Glutamatergic neuron (in vitro differentiated cells): ENCODE results near the gene CAPN2. TPM values are rescaled to one million over a fixed set of nuclear protein-coding genes. Genes with fewer than 3 reads are reported as not detected.

Experiments used
- DNase-seq: peaks from one replicate; pipeline ENCODE4 v3.0.0; 2022
- H3K27ac Mint-ChIP-seq: one replicate; pipeline ENCODE4 v1.8.0; 2020; ENCODE audit warnings: mild to moderate bottlenecking, mixed read lengths, inconsistent platforms; ENCODE audit not compliant: unreplicated experiment
- H3K27me3 Mint-ChIP-seq: one replicate; pipeline ENCODE4 v1.8.0; 2020; ENCODE audit warnings: mild to moderate bottlenecking, moderate library complexity, mixed read lengths, inconsistent platforms; ENCODE audit not compliant: unreplicated experiment
- H3K36me3 Mint-ChIP-seq: one replicate; pipeline ENCODE4 v1.8.0; 2020; ENCODE audit warnings: mild to moderate bottlenecking, mixed read lengths, inconsistent platforms; ENCODE audit not compliant: unreplicated experiment
- H3K4me1 Mint-ChIP-seq: one replicate; pipeline ENCODE4 v1.8.0; 2020; ENCODE audit warnings: mild to moderate bottlenecking, low read depth, mixed read lengths, inconsistent platforms; ENCODE audit not compliant: unreplicated experiment
- H3K4me3 Mint-ChIP-seq: one replicate; pipeline ENCODE4 v1.8.0; 2020; ENCODE audit warnings: mild to moderate bottlenecking, mixed read lengths, inconsistent platforms; ENCODE audit not compliant: unreplicated experiment
- H3K9me3 Mint-ChIP-seq: one replicate; pipeline ENCODE4 v1.8.0; 2020; ENCODE audit warnings: mild to moderate bottlenecking, moderate library complexity, mixed read lengths, inconsistent platforms; ENCODE audit not compliant: unreplicated experiment
- total RNA-seq: library from RNA; stranded (reverse); fragmentation: NEBNext Ultra II Directional; extraction: Animal tissue kit (Norgen Biotek cat#: 25700); gene quantifications from one replicate; pipeline ENCODE4 v1.2.1, GENCODE V29; 2021; ENCODE audit not compliant: unreplicated experiment
- TF ChIP-seq, protein P1 (sequence below): fragments of 200-600 bp; sonication (generic); IDR thresholded peaks from one replicate; pipeline ENCODE4 v1.5.0; 2021; ENCODE audit not compliant: partially characterized antibody, unreplicated experiment

Gene CAPN2
- total RNA-seq, 1 donor from 2014 or later, result 25.6 TPM

DNA sequence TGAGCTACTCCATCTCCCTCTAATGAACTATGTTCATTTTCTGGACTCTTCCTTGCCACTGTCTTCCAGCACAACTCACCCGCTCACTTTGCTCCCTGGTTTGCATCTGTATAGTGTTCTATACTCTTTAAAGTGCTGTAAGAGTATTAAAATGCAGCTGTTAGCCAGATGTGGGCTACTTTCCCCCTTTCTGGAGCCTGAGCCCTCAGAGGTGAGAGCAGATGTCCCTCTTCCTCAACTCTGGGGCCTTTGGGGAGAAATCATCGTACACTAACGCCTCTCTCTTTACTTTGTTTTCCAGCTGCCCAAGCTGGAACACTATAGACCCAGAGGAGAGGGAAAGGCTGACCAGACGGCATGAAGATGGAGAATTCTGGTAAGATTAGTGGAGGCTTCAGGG lies 39.4 kb downstream of the CAPN2 start:
- no peak overlapping the region for H3K4me3 Mint-ChIP-seq

DNA sequence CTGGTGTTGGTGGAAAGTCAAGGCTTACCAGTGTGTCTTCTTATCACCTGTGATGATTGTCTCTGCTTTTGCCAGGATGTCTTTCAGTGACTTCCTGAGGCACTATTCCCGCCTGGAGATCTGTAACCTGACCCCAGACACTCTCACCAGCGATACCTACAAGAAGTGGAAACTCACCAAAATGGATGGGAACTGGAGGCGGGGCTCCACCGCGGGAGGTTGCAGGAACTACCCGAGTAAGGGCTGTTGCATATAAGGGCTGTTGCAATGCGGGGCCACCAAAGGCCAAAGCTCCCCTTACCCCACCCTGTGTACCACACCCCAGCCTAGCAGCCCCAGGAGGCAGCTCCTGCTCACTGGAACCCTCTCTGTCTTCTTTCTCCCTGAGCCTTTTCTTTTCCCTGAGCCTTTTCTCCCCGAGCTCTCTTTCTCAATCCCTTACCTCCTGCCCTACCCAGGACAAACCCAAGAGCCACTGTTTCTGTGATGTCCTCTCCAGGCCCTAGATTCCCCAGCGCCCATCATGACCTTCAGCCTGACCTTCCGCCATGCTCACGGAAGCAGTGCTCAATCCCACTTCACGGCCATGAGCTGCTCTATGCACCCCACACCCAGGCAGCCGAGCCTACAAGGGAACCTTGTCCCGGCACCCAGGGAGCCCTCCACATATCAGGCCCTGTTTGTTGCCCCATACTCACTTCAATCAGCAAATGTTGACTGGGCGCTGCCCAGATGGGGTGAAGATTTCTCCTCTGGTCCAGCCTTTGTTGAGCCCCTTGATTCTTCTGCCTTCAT lies 40.6 kb downstream of the CAPN2 start:
- Mint-ChIP-seq H3K4me1 (no peaks in the 10 kb centered on the region), H3K27me3 (peaks cover 1% of the 10 kb centered on the region), H3K9me3 (no peaks in the 10 kb centered on the region), H3K4me3 (no peak overlapping the region), H3K36me3 (peaks cover 3% of the 10 kb centered on the region), H3K27ac (no peak overlapping the region)
- TF ChIP-seq, protein P1, sequence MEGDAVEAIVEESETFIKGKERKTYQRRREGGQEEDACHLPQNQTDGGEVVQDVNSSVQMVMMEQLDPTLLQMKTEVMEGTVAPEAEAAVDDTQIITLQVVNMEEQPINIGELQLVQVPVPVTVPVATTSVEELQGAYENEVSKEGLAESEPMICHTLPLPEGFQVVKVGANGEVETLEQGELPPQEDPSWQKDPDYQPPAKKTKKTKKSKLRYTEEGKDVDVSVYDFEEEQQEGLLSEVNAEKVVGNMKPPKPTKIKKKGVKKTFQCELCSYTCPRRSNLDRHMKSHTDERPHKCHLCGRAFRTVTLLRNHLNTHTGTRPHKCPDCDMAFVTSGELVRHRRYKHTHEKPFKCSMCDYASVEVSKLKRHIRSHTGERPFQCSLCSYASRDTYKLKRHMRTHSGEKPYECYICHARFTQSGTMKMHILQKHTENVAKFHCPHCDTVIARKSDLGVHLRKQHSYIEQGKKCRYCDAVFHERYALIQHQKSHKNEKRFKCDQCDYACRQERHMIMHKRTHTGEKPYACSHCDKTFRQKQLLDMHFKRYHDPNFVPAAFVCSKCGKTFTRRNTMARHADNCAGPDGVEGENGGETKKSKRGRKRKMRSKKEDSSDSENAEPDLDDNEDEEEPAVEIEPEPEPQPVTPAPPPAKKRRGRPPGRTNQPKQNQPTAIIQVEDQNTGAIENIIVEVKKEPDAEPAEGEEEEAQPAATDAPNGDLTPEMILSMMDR, result no peak
- no peak for DNase-seq

More for the DNA sequence above, 39.4 kb downstream of the CAPN2 start:
- peaks cover 10% of the 10 kb centered on the region for H3K36me3 Mint-ChIP-seq
- H3K9me3 Mint-ChIP-seq, result no peaks in the 10 kb centered on the region
- TF ChIP-seq, protein P1, result no peak
- H3K27ac Mint-ChIP-seq, result no peak overlapping the region
- peaks cover 5% of the 10 kb centered on the region for H3K4me1 Mint-ChIP-seq
- DNase-seq, result no peak
- H3K27me3 Mint-ChIP-seq, result peaks cover 3% of the 10 kb centered on the region

DNA sequence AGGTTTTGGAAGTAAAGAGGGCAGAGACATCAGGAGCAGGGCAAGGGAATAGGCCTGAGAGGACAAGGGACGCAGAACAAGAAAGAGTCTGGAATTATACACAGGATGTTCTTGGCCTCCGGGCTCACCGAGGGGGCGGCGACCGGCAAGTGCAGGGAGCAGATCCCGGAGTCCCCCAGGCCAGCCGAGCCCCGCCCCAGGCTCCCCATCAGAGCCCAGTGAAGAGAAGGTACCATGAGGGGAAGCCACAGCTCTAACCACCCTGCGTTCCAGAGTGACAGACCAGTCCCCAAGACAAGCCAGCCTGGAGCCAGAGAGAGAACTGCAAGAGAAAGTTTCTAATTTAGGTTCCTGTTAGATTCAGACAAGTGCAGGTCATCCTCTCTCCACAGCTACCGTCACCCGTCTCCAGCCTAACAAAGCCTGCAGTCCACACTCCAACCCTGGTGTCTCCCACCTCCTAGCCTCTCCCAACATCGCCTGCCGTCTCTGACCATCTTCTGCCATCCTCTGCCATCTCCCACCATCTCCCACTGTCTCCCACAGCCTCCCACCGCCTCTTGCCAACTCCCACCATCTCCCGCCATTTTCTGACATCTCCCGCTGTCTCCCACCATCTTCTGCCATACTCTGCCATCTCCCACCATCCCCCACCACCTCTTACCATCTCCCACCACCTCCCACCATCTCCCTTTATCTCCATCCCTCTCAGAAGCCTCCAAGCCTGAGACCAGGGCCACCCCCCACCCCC lies 42.5 kb downstream of the CAPN2 start:
- TF ChIP-seq, protein P1, result no peak
- no peak for DNase-seq
- no peaks in the 10 kb centered on the region for H3K4me1 Mint-ChIP-seq
- no peak overlapping the region for H3K4me3 Mint-ChIP-seq
- H3K36me3 Mint-ChIP-seq, result peaks cover 3% of the 10 kb centered on the region
- no peak overlapping the region for H3K27ac Mint-ChIP-seq
- H3K9me3 Mint-ChIP-seq, result no peaks in the 10 kb centered on the region
- no peaks in the 10 kb centered on the region for H3K27me3 Mint-ChIP-seq

DNA sequence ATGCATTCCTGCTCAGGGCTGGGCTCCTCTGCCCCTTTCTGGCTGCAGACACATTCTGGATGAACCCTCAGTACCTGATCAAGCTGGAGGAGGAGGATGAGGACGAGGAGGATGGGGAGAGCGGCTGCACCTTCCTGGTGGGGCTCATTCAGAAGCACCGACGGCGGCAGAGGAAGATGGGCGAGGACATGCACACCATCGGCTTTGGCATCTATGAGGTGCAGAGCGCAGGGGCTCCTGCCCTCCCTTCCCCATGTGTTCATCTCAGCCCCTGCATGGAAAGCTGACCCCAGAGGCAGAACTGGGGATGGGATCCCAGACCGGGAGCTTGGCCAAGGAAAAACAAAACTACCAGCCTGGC lies 43.1 kb downstream of the CAPN2 start:
- Mint-ChIP-seq H3K4me3 (no peak overlapping the region), H3K4me1 (no peaks in the 10 kb centered on the region), H3K27me3 (no peaks in the 10 kb centered on the region), H3K27ac (no peak overlapping the region), H3K36me3 (peaks cover 3% of the 10 kb centered on the region), H3K9me3 (no peaks in the 10 kb centered on the region)
- DNase-seq, result no peak
- TF ChIP-seq, protein P1, result no peak
